ENCODE data around the gene STMP1.

DNA sequence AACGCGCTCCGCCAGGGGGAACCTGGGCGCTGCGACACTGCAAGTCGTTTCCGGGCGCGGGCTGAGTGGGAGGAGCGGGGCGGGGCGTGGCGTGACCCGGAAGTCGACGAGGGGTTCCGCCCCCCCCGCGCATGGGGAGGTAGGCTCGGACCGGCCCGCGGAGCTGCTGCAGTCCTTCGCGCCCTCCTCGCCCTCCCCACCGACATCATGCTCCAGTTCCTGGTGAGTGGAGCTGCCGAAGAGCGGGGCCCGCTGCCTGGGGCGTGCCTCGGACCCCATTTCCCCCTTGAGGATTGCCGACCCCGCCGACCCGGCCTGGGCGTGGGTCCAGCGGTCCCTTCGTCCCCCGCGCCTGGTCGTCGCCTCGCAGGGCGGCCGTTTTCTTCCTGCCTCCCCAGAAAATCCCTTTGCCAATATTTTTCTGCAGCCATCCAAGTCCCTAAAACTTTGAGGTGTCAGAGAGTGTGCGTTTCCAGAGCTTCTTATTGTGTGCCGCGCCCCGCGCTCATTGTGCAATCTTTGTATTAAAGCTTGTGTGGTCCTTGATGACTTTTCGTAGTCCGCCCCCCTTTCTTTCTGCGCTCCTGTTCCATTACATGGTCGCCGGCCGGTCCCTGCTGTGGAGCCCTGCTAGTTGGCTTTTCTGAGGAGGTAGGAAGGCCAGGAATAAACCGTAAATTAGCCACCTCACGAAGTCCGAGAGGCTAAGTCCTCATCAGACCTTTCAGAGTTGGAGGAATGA lies at the start of gene STMP1:
- TF ChIP-seq, protein P1, sequence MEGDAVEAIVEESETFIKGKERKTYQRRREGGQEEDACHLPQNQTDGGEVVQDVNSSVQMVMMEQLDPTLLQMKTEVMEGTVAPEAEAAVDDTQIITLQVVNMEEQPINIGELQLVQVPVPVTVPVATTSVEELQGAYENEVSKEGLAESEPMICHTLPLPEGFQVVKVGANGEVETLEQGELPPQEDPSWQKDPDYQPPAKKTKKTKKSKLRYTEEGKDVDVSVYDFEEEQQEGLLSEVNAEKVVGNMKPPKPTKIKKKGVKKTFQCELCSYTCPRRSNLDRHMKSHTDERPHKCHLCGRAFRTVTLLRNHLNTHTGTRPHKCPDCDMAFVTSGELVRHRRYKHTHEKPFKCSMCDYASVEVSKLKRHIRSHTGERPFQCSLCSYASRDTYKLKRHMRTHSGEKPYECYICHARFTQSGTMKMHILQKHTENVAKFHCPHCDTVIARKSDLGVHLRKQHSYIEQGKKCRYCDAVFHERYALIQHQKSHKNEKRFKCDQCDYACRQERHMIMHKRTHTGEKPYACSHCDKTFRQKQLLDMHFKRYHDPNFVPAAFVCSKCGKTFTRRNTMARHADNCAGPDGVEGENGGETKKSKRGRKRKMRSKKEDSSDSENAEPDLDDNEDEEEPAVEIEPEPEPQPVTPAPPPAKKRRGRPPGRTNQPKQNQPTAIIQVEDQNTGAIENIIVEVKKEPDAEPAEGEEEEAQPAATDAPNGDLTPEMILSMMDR (IDR thresholded peaks at IDR 0.05), result no peak
- TF ChIP-seq, protein P2, sequence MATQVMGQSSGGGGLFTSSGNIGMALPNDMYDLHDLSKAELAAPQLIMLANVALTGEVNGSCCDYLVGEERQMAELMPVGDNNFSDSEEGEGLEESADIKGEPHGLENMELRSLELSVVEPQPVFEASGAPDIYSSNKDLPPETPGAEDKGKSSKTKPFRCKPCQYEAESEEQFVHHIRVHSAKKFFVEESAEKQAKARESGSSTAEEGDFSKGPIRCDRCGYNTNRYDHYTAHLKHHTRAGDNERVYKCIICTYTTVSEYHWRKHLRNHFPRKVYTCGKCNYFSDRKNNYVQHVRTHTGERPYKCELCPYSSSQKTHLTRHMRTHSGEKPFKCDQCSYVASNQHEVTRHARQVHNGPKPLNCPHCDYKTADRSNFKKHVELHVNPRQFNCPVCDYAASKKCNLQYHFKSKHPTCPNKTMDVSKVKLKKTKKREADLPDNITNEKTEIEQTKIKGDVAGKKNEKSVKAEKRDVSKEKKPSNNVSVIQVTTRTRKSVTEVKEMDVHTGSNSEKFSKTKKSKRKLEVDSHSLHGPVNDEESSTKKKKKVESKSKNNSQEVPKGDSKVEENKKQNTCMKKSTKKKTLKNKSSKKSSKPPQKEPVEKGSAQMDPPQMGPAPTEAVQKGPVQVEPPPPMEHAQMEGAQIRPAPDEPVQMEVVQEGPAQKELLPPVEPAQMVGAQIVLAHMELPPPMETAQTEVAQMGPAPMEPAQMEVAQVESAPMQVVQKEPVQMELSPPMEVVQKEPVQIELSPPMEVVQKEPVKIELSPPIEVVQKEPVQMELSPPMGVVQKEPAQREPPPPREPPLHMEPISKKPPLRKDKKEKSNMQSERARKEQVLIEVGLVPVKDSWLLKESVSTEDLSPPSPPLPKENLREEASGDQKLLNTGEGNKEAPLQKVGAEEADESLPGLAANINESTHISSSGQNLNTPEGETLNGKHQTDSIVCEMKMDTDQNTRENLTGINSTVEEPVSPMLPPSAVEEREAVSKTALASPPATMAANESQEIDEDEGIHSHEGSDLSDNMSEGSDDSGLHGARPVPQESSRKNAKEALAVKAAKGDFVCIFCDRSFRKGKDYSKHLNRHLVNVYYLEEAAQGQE (IDR thresholded peaks at IDR 0.05; ENCODE audit: low read depth, low read length), result peak; percentile 61; the same call in 1 of the 2 replicates
- peak; percentile 71; the same call in 1 of the 2 replicates for TF ChIP-seq MXI1 (IDR thresholded peaks at IDR 0.05; ENCODE audit: low read depth, low read length)
- TF ChIP-seq EZH2phosphoT487 (IDR thresholded peaks at IDR 0.05; ENCODE audit: borderline replicate concordance, low read depth), result no peak
